H4 (cell line): ENCODE data around the gene OR4F15. TPM values are rescaled to one million over a fixed set of nuclear protein-coding genes. Genes with fewer than 3 reads are reported as not detected.

Experiments used
- DNase-seq: peaks from one replicate; pipeline ENCODE4 v3.0.0-alpha.2; 2015; ENCODE audit warnings: low spot score
- total RNA-seq: library from RNA; depleted of rRNA; stranded (reverse); fragments of >200 nt; shearing (Covaris generic); gene quantifications from 2 replicates; pipeline ENCODE4 v1.2.3, GENCODE V29; 2014; rRNA removed

Gene OR4F15
- total RNA-seq, 1 experiment from 2014 or later, result not detected

GRCh38 chr15:101804375-101804774, 7.6 kb upstream of the OR4F15 start:
- no peak for DNase-seq

- no peak for DNase-seq
Measured at GRCh38 chr15:101804941-101805340, 7.1 kb upstream of the OR4F15 start.

- DNase-seq, result no peak
Measured at GRCh38 chr15:101805605-101806345, 6.2 kb upstream of the OR4F15 start.

GRCh38 chr15:101807345-101807945, 4.6 kb upstream of the OR4F15 start:
- DNase-seq, result peak; percentile 53

DNA sequence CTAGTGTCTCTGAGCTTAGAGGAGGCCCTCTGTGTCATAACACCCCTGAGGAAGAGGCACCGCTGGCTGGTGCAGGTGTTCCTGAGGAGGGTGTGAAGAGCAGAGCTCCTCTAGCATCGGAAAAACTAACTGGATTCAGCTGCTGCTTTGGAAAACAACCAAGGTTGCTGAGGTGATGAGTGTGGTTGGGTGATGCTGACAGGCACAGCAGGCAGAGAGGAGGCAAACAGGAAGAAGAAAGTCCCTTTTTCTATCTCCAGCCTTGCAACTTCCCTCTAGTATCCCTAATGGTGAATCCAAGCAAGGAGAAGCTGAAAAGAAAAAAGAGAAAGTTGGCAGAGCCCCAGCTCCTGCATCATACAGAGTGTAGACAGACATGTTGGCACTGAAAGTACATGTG, 3.8 kb upstream of the OR4F15 start:
- peak; percentile 39 for DNase-seq

DNA sequence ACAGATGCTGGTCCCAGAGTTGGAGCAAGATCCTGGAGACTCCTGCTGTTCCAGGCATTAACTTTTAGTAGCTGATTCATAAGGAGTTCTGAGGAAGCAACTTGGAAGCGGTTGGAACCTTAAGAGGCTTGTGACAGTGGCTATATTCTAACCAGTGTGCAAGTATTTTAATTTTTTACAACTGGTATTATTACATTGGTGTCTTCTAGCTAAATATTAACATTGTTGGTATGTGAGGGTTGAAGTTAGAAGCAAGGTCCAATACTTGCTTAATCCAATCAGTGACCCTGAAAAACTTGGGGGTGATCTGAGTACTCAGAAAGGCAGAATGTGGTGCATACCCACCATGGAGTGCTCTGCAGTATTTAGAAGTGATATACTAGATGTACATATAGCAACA, 1.5 kb upstream of the OR4F15 start:
- DNase-seq, result no peak

- DNase-seq, result no peak
Measured at GRCh38 chr15:101810876-101811275, 1.1 kb upstream of the OR4F15 start.

GRCh38 chr15:101813803-101814534, 2.0 kb downstream of the OR4F15 start:
- DNase-seq, result peak; percentile 47

- no peak for DNase-seq
Measured at GRCh38 chr15:101820781-101821180, 8.8 kb downstream of the OR4F15 start.

DNA sequence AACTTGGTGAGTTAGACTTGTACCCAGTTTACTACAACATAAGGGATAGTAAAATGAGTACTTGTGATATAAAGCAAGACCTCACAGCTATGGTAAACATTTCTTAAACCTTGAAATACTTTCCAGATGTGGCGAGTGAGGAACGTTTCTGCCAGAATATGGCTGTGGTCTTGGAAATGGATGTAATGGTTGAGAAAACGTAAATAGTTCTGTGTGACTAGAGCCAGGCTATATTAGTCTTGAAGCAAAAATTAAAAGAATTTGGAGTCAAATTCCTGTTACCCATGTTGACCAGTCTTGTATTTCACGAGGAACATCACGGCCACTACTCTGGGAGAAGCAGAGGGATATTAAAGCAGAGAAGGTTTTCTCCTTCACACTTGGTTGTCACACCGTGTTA, 15.3 kb downstream of the OR4F15 start:
- peak; percentile 51 for DNase-seq

GRCh38 chr15:101828774-101829173, 16.8 kb downstream of the OR4F15 start:
- no peak for DNase-seq

DNA sequence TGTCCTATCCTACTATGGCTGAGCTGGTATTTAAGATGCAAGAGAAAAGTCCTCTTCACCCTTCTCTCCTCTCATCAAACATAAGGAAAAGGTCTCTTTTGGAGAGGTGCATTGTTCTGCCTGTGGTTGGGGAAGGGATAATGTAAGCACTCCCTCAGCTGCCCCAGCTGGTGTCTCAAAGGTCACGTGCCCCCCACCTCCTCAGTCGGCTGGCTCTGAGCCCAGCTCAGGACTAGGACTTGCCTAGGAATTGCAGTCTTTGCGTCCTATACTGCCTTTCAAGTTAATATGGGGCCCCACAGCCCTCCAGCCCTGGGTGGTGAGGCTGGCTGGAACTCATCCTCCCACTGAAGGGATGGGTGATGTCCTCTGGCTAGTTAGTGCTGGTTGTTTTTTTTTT, 29.7 kb downstream of the OR4F15 start:
- DNase-seq, result no peak

GRCh38 chr15:101844916-101845315, 32.9 kb downstream of the OR4F15 start:
- no peak for DNase-seq

GRCh38 chr15:101852356-101852755, 40.4 kb downstream of the OR4F15 start:
- no peak for DNase-seq

Other genes with a start within 250 kb of the OR4F15 start
- gene TM2D3, start 159.8 kb upstream of the OR4F15 start, total RNA-seq, result 47.9 and 50.3 TPM in 2 replicates
- 5.7 and 8.2 TPM in 2 replicates for gene TARS3, start 87.7 kb upstream of the OR4F15 start, total RNA-seq
- not detected in 2 replicates for gene OR4F6, start 8.7 kb upstream of the OR4F15 start, total RNA-seq